GM19193 (cell line): Measurements from ENCODE around the gene PRDM16.

Source experiments
- POLR2A ChIP-seq: IDR thresholded peaks from 4 replicates; pipeline ENCODE4 v1.6.1; 2011; ENCODE audit not compliant: insufficient read depth, insufficient read length; ENCODE audit errors: extremely low read depth

Gene PRDM16

GRCh38 chr1:3363023-3363422 is 294.0 kb downstream of the PRDM16 start:
- no peak for TF ChIP-seq POLR2A

GRCh38 chr1:3363756-3364155 is 294.8 kb downstream of the PRDM16 start:
- TF ChIP-seq POLR2A, result no peak

GRCh38 chr1:3364551-3364950 is 295.5 kb downstream of the PRDM16 start:
- TF ChIP-seq POLR2A, result no peak

DNA sequence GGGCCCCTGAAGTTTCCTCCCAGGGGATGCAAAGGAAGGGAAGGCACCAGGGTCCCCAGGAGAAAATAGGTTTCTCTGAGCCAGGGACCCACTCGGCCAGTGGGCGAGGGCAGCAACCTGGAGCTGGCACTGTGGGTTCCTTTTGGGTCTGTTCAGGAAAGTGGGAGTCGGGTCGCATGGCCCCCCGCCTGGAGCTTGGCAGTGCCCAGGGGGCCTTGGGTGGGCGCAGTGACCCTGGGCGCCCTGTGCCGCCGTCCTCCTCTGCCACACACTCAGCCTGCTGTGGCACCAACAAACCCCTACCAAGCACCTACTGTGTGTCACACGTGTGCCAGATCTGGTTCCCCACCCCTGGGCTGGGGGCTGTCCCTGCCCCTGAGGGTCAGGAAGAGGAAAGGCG is 296.0 kb downstream of the PRDM16 start:
- TF ChIP-seq POLR2A, result no peak

DNA sequence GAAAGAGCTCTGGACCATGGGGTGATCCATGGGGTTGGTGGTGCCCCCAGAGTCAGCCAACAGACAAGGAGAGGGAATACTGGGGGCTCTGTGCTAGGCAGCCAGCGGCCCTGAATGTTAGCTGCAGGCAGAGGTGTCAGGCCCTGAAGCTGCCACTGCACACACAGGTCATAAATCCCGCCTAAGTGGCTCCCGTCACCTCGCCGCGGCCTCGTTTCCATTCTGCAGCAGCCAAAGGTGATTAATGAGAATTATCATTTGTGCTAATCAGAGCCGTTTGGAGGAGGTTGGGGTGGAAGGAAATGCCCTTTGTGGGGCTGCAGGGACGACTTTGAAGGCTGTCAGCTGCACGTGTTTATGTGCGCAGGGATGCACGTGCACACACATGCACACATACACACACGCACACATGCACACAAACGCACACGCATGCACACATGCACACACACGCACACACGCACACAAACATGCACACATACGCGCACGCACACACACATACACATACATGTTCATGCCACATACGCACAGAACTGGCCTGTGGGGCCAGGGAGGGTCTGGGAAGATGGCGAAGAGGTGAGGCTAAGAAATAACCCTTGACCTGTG is 296.6 kb downstream of the PRDM16 start:
- TF ChIP-seq POLR2A, result no peak

DNA sequence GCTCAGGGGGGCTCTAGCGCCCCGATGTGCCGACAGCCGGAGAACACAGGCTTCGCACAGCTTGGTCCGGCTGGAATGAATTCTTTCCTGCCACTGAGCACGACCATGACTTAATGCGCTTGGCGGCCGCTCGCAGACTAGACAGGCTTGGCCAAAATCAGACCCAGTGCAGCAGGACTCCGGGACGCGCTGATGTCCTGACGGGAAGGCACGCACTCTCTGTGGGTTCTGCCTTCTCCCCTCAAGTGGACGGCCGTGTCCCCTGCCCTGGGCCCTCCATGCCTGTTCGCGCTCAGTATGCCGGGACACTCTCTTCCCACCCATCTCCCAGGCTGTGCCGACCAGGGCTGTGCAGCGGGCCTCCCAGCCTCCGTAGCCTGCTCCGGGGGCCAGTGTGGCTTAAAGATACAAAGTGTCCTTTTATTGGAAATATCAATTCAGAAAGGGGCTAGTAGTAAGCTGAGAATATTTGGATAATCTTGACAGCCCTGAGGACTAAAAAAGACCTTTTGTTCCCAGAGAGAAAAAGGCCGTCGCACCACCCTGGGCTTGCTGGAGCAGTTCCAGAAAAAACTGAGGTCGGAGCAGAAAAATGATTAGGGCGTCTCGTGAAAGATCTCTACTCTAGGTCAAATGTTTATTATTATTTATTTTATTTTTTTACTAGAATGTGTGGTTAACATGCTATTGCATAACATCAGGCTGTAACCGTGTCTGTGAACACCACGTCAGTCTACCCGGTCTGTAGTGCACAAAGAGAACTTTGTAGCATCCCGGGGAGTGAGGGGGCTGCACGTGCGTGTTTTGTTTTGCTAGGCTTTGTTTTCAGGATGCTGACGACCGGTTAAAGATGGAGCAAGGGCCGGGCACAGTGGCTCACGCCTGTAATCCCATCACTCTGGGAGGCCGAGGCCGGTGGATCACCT is 297.4 kb downstream of the PRDM16 start:
- no peak for TF ChIP-seq POLR2A

DNA sequence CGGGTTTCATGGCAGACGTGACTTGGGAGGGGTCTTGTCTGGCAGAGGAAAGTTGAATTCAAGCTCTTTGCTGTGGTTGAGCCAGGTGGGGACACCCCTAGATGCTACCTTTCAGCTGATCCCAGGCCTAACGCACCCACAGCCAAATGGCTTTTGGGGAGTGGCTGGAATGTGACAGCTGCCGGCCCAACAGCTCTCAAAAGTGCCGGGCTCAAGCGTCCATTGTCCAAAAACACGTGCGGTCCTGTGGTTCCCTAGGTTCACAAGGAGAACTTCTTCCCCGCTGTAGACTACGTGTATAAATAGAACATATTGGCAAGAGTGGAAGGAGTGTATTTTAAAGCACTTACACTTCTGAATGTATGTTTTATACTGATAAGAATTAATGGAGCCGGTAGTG is 298.4 kb downstream of the PRDM16 start:
- no peak for TF ChIP-seq POLR2A

DNA sequence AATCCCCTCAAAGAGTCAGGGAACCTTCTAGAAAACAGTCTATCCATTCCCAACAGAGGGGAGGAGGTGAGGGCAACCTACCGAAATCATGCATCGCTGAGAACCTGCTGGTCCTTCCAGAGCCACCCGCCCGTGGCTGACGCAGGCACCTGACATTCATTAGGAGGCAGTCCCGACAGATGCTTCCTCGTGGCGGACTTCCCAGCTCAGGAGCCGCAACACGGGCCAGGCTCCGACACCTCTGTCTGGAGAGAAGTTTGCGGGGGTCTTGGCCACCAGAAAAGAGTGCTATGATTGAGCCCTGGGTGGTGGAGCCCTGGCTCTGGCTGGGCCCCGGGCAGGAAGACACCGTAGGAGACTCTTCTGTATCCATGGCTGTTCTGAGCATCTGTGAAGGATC is 299.1 kb downstream of the PRDM16 start:
- TF ChIP-seq POLR2A, result no peak

- no peak for TF ChIP-seq POLR2A
Observed at GRCh38 chr1:3368711-3369445, 299.9 kb downstream of the PRDM16 start.

DNA sequence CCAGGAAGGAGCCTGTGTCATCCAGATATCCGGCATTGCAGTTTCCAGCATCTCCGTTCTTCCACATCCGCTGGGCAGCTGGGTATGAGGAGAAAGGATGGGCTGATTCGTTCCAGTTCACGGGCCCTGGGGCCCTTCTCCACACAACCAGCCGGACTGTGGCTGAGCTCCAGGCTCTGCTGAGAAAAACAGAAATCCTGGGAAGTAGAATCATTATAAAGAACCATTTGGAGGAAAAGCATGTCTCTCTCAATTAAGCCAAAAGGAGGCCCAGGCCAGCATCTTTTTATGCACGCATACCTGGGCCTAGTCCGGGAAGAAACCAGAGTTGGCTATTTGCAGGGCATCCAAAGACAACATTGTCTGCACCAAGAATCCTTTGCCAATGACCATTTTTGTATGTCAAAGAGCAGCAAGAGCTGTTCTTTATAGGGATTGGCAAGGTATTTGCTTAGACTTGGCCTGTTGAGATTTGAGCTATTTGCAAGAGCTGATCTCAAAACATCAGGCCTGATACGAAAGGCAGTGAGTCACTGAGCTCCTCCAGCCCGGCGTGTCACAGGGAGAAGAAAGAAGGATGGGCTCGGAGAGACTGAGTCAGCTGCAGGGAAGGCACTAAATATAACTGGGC is 300.6 kb downstream of the PRDM16 start:
- TF ChIP-seq POLR2A, result no peak

DNA sequence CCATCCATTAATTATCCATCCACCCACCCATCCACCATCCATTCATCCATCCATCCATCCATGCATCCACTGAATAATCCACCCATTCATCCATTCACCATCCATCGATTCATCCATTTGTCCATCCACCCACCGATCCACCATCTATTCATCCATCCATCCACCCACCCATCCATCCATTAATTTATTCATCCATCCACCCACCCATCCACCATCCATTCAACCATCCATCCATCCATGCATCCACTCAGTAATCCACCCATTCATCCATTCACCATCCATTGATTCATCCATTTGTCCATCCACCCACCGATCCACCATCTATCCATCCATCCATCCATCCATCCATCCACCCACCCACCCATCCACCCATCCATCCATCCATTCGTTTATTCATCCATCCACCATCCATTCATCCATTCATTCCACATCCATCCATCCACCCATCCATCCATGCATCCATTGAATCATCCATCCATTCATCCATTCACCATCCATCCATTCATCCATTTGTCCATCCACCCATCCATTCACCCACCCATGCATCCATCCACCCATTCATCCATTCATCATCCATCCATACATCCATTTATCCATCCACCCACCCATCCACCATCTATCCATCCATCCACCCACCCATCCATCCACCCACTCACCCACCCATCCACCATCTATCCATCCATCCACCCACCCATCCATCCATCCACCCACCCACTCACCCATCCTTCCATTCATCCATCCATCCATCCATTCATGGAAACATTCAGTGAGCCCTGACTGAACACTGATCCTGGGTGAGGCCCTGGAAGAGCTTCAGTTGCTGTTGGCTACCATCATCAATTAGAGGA is 302.1 kb downstream of the PRDM16 start:
- TF ChIP-seq POLR2A, result no peak

- no peak for TF ChIP-seq POLR2A
Observed at GRCh38 chr1:3372317-3372716, 303.3 kb downstream of the PRDM16 start.

DNA sequence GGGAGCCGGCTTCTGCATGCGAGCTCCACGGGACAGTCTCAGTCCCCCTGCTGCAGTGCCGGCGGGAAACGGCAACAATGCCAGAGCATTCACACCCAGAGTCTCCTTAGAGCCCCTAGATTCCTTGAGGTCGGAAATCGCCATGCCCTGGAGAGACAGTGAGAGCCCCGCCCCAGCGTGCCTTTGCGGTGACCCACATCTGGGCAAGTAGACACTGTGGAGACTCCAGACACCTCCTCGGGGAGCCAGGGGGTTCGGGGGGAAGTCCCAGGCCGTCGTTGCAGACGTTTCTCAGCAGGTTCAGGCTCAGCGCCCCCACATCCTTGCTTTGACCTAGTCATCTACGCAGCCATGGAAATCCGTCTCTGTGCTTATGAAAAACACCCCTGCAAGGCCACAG is 304.2 kb downstream of the PRDM16 start:
- TF ChIP-seq POLR2A, result no peak
